Measurements from ENCODE around the gene LCE1A.

LCE1A gene, protein sequence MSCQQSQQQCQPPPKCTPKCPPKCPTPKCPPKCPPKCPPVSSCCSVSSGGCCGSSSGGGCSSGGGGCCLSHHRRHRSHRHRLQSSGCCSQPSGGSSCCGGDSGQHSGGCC

DNA sequence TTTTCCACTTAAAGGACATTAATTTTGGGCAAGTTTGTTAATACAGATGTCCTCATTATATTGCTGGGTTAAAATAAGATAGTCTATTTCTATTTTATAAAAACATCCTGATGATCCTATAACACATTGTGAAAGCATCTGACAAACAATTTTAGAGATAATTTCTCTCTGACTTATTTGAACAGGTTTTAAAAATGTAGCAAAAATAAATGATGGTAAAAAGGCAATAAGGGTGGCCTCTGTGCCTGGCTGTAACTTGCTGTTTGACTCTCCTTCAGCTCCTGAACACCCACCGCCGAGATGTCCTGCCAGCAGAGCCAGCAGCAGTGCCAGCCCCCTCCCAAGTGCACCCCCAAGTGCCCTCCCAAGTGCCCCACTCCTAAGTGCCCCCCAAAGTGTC lies at the start of gene LCE1A:
Gene LCE1A (plus strand): TSS at position 301 of the 400 bp plus-strand sequence. CDS start 0 bp downstream, at position 301.
- no peak for DNase-seq (ENCODE audit: low read depth in 1 of 2, low spot score in 1 of 2)
- no peak for TF ChIP-seq JUND (IDR thresholded peaks at IDR 0.05; ENCODE audit: low read depth)
- in situ Hi-C loops (cut with HindIII; ENCODE audit: low pct_unique_long_range_greater_than_20kb, low sequenced_read_pairs) = no loop called here

DNA sequence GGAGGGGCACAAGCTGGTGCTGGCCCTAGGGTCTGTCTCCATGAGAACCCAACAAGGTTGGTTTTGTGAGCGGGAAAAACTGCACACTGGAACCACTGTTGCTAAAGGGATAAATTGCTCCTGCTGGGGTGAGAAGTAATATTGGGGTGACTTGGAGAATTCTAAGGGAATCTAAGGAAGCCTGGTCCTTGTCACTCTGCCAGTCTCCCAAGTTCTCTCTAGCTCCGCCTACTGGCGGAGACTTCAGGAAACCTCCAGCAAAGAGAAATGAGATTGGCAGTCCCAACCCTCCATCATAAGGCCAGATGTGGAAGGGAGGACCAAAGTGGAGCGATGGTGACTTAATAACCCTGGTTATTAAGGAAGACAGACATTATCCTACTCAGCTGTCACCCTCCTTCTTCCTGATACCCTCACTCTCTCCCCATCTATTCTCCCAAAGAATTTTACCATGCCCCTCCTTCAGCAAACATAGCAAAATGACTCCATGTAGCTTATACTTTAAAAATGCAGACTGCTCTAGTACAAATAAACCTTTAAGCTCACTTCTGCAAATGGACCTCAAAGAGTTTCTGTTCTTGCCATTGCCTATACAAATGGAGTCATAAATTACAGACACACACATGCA lies 49.6 kb upstream of the LCE1A start:
- TF ChIP-seq JUND (IDR thresholded peaks at IDR 0.05; ENCODE audit: low read depth) = no peak
- peak in 1 of 2 experiments; percentile 81 for DNase-seq (ENCODE audit: low read depth in 1 of 2, low spot score in 1 of 2)
- in situ Hi-C loops (cut with HindIII; ENCODE audit: low pct_unique_long_range_greater_than_20kb, low sequenced_read_pairs) = no loop called here

DNA sequence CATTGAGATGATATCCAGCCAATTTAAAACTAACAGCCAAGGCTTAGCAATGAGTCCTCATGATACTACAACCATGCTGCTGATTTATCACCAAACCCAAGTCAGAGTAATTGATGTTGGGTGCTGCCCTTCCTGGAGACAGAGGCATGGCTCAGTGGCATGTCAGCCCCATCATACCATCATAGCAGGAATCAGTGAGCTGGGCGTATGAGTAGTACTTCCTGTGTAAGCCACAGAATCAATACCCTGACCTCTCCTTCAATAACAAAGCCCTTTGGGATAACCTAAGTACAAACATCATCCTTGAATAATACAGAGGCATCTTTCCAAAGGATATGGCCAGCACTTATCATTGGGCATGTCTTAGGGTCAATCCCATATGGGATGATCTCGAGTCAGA lies 44.2 kb upstream of the LCE1A start:
- in situ Hi-C loops (cut with HindIII; ENCODE audit: low pct_unique_long_range_greater_than_20kb, low sequenced_read_pairs) = no loop called here
- TF ChIP-seq JUND (IDR thresholded peaks at IDR 0.05; ENCODE audit: low read depth) = no peak
- DNase-seq (ENCODE audit: low read depth in 1 of 2, low spot score in 1 of 2) = no peak

DNA sequence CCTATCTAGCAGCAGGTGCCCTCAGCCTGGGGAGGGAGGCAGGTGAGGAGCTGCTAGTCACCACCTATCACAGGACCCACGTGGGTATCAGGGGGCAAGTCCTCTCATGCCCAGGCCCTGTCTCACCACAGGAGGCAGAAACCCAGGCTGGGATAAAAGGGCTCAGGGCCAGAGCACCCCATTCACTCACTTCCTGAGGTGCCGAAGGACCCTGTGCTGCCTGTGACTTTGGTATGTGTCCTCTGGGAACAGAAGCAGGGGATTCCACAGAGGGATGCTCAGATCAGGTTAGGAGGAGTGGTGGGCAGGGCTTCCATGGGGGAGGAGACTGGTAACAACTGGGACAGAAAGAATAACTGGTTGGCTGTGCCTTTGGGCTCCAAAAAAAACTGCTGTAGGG lies 41.2 kb upstream of the LCE1A start, which contains the start of gene LCE1E:
Gene LCE1E (plus strand): TSS at position 181 of the 400 bp plus-strand sequence. CDS start 1,043 bp downstream, outside the sequence.
- in situ Hi-C loops (cut with HindIII; ENCODE audit: low pct_unique_long_range_greater_than_20kb, low sequenced_read_pairs) = no loop called here
- DNase-seq (ENCODE audit: low read depth in 1 of 2, low spot score in 1 of 2) = peak in 1 of 2 experiments; percentile 5
- no peak for TF ChIP-seq JUND (IDR thresholded peaks at IDR 0.05; ENCODE audit: low read depth)

DNA sequence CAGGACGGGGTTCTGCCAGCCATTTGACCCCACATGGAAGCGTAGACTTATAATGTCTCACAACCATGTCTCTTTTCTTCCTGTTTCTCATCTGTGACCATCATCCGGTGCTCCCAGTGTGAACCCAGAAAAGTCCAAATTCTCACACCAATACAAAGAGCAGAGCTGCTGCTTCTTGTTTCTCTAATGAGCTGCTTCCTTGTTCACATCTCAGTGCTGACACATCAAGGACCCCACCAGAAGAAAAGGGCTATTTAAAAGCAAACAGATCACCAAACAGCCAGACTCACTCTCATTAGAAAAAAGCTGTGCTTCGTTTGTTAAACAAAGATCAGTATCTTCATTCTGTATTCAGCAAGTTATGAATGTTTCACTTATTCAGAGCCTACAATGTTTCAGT lies 31.6 kb upstream of the LCE1A start:
- TF ChIP-seq JUND (IDR thresholded peaks at IDR 0.05; ENCODE audit: low read depth) = no peak
- no peak for DNase-seq (ENCODE audit: low read depth in 1 of 2, low spot score in 1 of 2)
- in situ Hi-C loops (cut with HindIII; ENCODE audit: low pct_unique_long_range_greater_than_20kb, low sequenced_read_pairs) = no loop called here

DNA sequence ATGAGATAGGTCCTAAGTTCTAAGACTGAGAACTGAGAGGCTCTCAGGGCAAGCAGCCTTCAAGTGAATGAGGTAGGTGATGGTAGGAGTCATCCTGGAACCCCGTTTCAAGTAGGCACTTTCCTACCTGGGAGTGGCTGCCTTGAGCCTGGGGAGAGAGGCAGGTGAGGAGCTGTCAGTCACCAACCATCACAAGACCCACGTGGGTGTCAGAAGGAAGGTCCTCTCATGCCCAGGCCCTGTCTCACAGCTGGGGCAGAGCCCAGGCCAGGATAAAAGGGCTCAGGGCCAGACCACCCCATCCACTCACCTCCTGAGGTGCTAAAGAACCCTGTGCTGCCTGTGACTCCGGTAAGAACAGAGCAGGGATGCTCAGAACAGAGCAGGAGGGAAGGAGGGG lies 30.9 kb upstream of the LCE1A start, which contains the start of gene LCE1D:
Gene LCE1D (plus strand): TSS at position 301 of the 400 bp plus-strand sequence. CDS start 1,074 bp downstream, outside the sequence.
- no peak for TF ChIP-seq JUND (IDR thresholded peaks at IDR 0.05; ENCODE audit: low read depth)
- DNase-seq (ENCODE audit: low read depth in 1 of 2, low spot score in 1 of 2) = no peak
- in situ Hi-C loops (cut with HindIII; ENCODE audit: low pct_unique_long_range_greater_than_20kb, low sequenced_read_pairs) = no loop called here

DNA sequence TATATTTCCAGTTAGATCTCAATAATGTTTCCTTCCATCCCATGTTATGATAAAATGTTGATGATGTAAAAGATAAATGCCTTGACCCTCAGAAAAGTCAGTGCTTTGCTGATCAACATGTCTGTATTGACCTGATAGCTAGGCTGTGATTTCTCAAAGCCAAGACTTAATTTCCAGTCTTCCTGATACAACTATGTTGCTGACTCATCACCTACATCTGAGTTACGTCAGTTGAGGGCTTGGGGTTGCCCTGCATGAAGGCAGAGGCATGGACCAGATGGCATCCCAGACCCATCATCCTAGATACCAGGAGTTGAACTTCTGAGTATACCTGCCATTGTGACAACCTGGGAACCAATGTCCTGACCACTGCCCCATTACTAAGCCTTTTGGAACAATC lies 25.9 kb upstream of the LCE1A start:
- no peak for TF ChIP-seq JUND (IDR thresholded peaks at IDR 0.05; ENCODE audit: low read depth)
- in situ Hi-C loops (cut with HindIII; ENCODE audit: low pct_unique_long_range_greater_than_20kb, low sequenced_read_pairs) = no loop called here
- no peak for DNase-seq (ENCODE audit: low read depth in 1 of 2, low spot score in 1 of 2)

DNA sequence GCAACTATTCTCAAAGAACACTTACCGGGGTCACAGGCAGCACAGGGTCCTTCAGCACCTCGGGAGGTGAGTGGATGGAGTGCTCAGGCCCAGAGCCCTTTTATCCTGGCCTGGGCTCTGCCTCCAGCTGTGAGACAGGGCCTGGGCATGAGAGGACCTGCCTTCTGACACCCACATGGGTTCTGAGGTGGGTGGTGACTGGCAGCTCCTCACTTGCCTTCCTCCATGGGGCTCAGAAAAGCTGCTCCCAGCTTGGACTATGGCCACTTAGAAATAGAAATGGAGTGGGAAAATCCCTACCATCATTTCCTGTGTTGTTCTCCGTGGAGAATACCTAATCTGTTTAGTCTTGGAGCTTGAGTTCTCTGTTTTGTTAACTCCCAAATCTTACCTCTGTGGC lies 20.7 kb upstream of the LCE1A start, which contains the start of gene LCE1C:
Gene LCE1C (minus strand): TSS at position 76 of the 400 bp plus-strand sequence. CDS start 1,173 bp downstream, outside the sequence.
- no peak for TF ChIP-seq JUND (IDR thresholded peaks at IDR 0.05; ENCODE audit: low read depth)
- DNase-seq (ENCODE audit: low read depth in 1 of 2, low spot score in 1 of 2) = no peak
- in situ Hi-C loops (cut with HindIII; ENCODE audit: low pct_unique_long_range_greater_than_20kb, low sequenced_read_pairs) = no loop called here

DNA sequence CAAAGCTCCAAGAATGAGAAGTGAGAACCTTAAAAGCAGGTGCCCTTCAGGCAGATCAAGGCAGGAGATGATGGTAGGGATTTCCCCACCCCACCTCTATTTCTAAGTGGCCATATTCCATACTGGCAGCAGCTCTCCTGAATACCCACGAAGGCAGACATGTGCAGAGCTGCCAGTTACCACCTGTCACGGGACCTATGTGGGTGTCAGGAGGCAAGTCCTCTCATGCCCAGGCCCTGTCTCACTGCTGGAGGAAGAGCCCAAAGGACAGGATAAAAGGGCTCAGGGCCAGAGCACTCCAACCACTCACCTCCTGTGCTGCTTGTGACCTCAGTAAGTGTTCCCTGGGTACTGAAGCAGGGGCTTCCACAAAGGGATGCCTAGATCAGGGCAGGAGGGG lies 16.2 kb upstream of the LCE1A start:
- DNase-seq (ENCODE audit: low read depth in 1 of 2, low spot score in 1 of 2) = no peak
- in situ Hi-C loops (cut with HindIII; ENCODE audit: low pct_unique_long_range_greater_than_20kb, low sequenced_read_pairs) = no loop called here
- TF ChIP-seq JUND (IDR thresholded peaks at IDR 0.05; ENCODE audit: low read depth) = no peak

DNA sequence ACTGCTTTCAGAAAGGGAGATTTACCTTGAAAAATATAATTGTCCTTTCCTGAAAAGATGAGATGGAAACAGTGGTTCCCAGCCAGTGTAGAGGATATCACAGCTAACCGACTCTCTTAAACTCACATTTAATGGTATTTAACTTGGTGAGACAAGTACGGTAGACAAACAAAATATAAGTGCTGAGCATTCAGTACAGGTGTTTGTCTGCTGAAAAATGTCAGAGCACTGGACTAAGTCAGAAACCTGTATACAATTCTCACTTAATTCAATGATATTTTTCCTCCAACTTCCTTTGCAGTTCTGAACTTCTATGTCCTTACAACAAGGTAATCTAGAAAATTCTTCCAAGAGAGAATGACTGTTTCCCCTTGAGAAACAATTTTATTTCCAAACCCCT lies 15.6 kb upstream of the LCE1A start, which contains the start of gene LCE1B:
Gene LCE1B (plus strand): TSS at position 301 of the 400 bp plus-strand sequence. CDS start 476 bp downstream, outside the sequence.
- no peak for DNase-seq (ENCODE audit: low read depth in 1 of 2, low spot score in 1 of 2)
- TF ChIP-seq JUND (IDR thresholded peaks at IDR 0.05; ENCODE audit: low read depth) = no peak
- in situ Hi-C loops (cut with HindIII; ENCODE audit: low pct_unique_long_range_greater_than_20kb, low sequenced_read_pairs) = no loop called here

DNA sequence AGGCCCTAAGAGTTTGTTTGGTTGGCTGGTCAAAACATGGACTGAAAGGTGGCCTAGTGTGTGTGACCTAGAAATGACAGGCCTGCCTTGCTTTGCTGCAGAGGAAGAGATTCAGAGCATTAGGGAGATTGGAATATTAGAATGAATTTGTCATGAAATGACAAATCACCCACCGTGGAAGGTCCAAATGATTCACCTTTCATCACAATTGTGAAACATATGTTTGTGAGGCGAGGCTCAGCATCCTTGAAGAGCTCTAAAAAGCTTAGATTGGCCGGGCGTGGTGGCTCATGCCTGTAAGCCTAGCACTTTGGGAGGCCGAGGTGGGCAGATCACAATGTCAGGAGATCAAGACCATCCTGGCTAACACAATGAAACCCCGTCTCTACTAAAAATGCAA lies 10.0 kb upstream of the LCE1A start:
- TF ChIP-seq JUND (IDR thresholded peaks at IDR 0.05; ENCODE audit: low read depth) = no peak
- in situ Hi-C loops (cut with HindIII; ENCODE audit: low pct_unique_long_range_greater_than_20kb, low sequenced_read_pairs) = no loop called here
- no peak for DNase-seq (ENCODE audit: low read depth in 1 of 2, low spot score in 1 of 2)

DNA sequence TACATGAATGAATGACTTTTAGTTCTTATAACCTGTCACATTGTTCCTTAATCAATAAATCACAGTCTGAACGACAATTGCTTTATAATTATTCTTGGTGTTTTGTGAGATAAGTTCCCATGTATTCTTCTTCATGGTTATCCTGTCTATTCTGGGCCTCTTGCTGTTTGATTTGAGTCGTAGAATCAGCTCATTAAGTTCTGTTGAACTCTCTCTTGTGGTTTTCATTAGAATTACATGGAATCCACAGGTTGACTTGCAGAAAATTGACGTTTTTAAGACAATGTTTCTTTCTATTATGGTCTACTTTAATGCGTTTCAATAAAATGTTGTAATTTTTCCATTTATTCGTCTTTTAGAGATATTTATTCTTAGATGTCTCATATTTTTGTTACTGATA lies 4.0 kb upstream of the LCE1A start:
- no peak for DNase-seq (ENCODE audit: low read depth in 1 of 2, low spot score in 1 of 2)
- TF ChIP-seq JUND (IDR thresholded peaks at IDR 0.05; ENCODE audit: low read depth) = no peak
- in situ Hi-C loops (cut with HindIII; ENCODE audit: low pct_unique_long_range_greater_than_20kb, low sequenced_read_pairs) = no loop called here

DNA sequence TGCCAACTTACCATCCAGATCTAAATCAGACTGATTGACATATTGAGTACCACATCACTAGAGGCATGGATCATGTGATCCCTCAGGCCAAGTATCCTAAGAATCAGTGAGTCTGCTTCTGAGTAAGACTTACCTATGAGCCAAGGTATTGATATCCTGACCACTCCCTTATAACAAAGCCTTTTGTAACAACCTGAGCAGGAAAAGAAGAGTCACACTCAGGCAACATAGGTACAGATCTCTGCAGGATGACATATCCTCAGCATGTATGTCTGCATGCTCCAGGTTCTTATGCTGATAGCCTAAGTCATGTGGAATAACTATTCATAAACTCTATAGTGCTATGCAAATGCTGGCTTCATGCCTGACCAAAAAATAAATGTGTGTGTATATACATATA lies 2.3 kb upstream of the LCE1A start:
- TF ChIP-seq JUND (IDR thresholded peaks at IDR 0.05; ENCODE audit: low read depth) = no peak
- in situ Hi-C loops (cut with HindIII; ENCODE audit: low pct_unique_long_range_greater_than_20kb, low sequenced_read_pairs) = no loop called here
- DNase-seq (ENCODE audit: low read depth in 1 of 2, low spot score in 1 of 2) = no peak

Measured in T47D (cell line).